ENCODE results near the gene RPH3AL. TPM values are rescaled to one million over a fixed set of nuclear protein-coding genes. Genes with fewer than 3 reads are reported as not detected.

Gene RPH3AL
- total and polyA plus RNA-seq, 10 of the 15 experiments (the other 5 are each of a cell fraction or from before 2014, with no cell fraction given) = 0.04 to 1.2 (median 0.47) TPM; not detected in 2

GRCh38 chr17:396788-397187 lies 44.2 kb upstream of the RPH3AL start (continued):
- TF ChIP-seq ZBTB40 (IDR thresholded peaks at IDR 0.05; ENCODE audit: borderline replicate concordance) = no peak
- TF ChIP-seq PKNOX1 (IDR thresholded peaks at IDR 0.05) = no peak
- no peak for TF ChIP-seq PAX5 (IDR thresholded peaks at IDR 0.05; ENCODE audit: borderline replicate concordance, low read depth, low read length)
- no peak for TF ChIP-seq EZH2 (IDR thresholded peaks at IDR 0.05; ENCODE audit: borderline replicate concordance, control insufficient read depth, low read depth, low read length)
- TF ChIP-seq TCF12 (IDR thresholded peaks at IDR 0.05; ENCODE audit: low read depth, low read length) = no peak
- TF ChIP-seq IKZF1 (conservative IDR thresholded peaks at IDR 0.05) = no peak
- TF ChIP-seq, protein P1, sequence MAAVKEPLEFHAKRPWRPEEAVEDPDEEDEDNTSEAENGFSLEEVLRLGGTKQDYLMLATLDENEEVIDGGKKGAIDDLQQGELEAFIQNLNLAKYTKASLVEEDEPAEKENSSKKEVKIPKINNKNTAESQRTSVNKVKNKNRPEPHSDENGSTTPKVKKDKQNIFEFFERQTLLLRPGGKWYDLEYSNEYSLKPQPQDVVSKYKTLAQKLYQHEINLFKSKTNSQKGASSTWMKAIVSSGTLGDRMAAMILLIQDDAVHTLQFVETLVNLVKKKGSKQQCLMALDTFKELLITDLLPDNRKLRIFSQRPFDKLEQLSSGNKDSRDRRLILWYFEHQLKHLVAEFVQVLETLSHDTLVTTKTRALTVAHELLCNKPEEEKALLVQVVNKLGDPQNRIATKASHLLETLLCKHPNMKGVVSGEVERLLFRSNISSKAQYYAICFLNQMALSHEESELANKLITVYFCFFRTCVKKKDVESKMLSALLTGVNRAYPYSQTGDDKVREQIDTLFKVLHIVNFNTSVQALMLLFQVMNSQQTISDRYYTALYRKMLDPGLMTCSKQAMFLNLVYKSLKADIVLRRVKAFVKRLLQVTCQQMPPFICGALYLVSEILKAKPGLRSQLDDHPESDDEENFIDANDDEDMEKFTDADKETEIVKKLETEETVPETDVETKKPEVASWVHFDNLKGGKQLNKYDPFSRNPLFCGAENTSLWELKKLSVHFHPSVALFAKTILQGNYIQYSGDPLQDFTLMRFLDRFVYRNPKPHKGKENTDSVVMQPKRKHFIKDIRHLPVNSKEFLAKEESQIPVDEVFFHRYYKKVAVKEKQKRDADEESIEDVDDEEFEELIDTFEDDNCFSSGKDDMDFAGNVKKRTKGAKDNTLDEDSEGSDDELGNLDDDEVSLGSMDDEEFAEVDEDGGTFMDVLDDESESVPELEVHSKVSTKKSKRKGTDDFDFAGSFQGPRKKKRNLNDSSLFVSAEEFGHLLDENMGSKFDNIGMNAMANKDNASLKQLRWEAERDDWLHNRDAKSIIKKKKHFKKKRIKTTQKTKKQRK (IDR thresholded peaks at IDR 0.05; ENCODE audit: low read depth, low read length) = no peak
- TF ChIP-seq PAX8 (IDR thresholded peaks at IDR 0.05) = no peak
- TF ChIP-seq, protein P2, sequence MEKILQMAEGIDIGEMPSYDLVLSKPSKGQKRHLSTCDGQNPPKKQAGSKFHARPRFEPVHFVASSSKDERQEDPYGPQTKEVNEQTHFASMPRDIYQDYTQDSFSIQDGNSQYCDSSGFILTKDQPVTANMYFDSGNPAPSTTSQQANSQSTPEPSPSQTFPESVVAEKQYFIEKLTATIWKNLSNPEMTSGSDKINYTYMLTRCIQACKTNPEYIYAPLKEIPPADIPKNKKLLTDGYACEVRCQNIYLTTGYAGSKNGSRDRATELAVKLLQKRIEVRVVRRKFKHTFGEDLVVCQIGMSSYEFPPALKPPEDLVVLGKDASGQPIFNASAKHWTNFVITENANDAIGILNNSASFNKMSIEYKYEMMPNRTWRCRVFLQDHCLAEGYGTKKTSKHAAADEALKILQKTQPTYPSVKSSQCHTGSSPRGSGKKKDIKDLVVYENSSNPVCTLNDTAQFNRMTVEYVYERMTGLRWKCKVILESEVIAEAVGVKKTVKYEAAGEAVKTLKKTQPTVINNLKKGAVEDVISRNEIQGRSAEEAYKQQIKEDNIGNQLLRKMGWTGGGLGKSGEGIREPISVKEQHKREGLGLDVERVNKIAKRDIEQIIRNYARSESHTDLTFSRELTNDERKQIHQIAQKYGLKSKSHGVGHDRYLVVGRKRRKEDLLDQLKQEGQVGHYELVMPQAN (conservative IDR thresholded peaks at IDR 0.05) = no peak
- TF ChIP-seq CBFB (IDR thresholded peaks at IDR 0.05; ENCODE audit: low read depth) = no peak
- no peak for TF ChIP-seq EGR1 (IDR thresholded peaks at IDR 0.05; ENCODE audit: borderline replicate concordance in 1 of 2, low read depth in 2 of 2, low read length in 2 of 2)
